ENCODE data around the gene LRRC4C.
"Not testable (repeated sequence)": the region's sequence is repeated elsewhere in the genome, so short reads cannot be mapped to it uniquely, and the experiment has no call there.

The LRRC4C gene

GRCh38 chr11:40686765-40687164 is 772.7 kb downstream of the LRRC4C start:
- DNase-seq (ENCODE audit: low spot score): no peak

- no peak for DNase-seq (ENCODE audit: low spot score)
These were observed 776.4 kb downstream of the LRRC4C start for GRCh38 chr11:40683010-40683409.

- DNase-seq (ENCODE audit: low spot score): no peak
These were observed 780.2 kb downstream of the LRRC4C start for GRCh38 chr11:40679276-40679675.

- no peak for DNase-seq (ENCODE audit: low spot score)
These were observed 812.2 kb downstream of the LRRC4C start for GRCh38 chr11:40647295-40647694.

- DNase-seq (ENCODE audit: low spot score): no peak
These were observed 817.2 kb downstream of the LRRC4C start for GRCh38 chr11:40642284-40642683.

GRCh38 chr11:40619654-40620053 is 839.8 kb downstream of the LRRC4C start:
- no peak for DNase-seq (ENCODE audit: low spot score)

- no peak for DNase-seq (ENCODE audit: low spot score)
These were observed 852.7 kb downstream of the LRRC4C start for GRCh38 chr11:40606800-40607199.

- DNase-seq (ENCODE audit: low spot score): no peak
These were observed 856.4 kb downstream of the LRRC4C start for GRCh38 chr11:40602866-40603552.

- DNase-seq (ENCODE audit: low spot score): no peak
These were observed 861.8 kb downstream of the LRRC4C start for GRCh38 chr11:40597546-40598113.

GRCh38 chr11:40573254-40573891 is 886.1 kb downstream of the LRRC4C start:
- no peak for DNase-seq (ENCODE audit: low spot score)

- no peak for DNase-seq (ENCODE audit: low spot score)
These were observed 889.4 kb downstream of the LRRC4C start for GRCh38 chr11:40569947-40570531.

- DNase-seq (ENCODE audit: low spot score): no peak
These were observed 892.1 kb downstream of the LRRC4C start for GRCh38 chr11:40567392-40567791.

GRCh38 chr11:40544162-40544561 is 915.3 kb downstream of the LRRC4C start:
- DNase-seq (ENCODE audit: low spot score): no peak

- DNase-seq (ENCODE audit: low spot score): no peak
These were observed 916.6 kb downstream of the LRRC4C start for GRCh38 chr11:40542821-40543220.

- DNase-seq (ENCODE audit: low spot score): no peak
These were observed 921.7 kb downstream of the LRRC4C start for GRCh38 chr11:40537734-40538133.

- DNase-seq (ENCODE audit: low spot score): not testable (repeated sequence)
These were observed 937.4 kb downstream of the LRRC4C start for GRCh38 chr11:40522080-40522479.

GRCh38 chr11:40517122-40517521 is 942.3 kb downstream of the LRRC4C start:
- DNase-seq (ENCODE audit: low spot score): no peak

GRCh38 chr11:40514124-40514523 is 945.3 kb downstream of the LRRC4C start:
- no peak for DNase-seq (ENCODE audit: low spot score)

GRCh38 chr11:40513281-40513680 is 946.2 kb downstream of the LRRC4C start:
- no peak for DNase-seq (ENCODE audit: low spot score)

GRCh38 chr11:40508303-40508702 is 951.1 kb downstream of the LRRC4C start:
- no peak for DNase-seq (ENCODE audit: low spot score)

- DNase-seq (ENCODE audit: low spot score): no peak
These were observed 953.2 kb downstream of the LRRC4C start for GRCh38 chr11:40506226-40506625.

GRCh38 chr11:40491341-40491740 is 968.1 kb downstream of the LRRC4C start:
- DNase-seq (ENCODE audit: low spot score): no peak

- DNase-seq (ENCODE audit: low spot score): no peak
These were observed 991.7 kb downstream of the LRRC4C start for GRCh38 chr11:40467771-40468170.
